GM19043 (cell line): ENCODE results near the gene ADGRB2.

ENCODE experiments used
- ATAC-seq: cut with Tn5 transposase; IDR thresholded peaks from one replicate; pipeline ENCODE4 v1.9.1; 2021; ENCODE audit warnings: low read depth; ENCODE audit not compliant: unreplicated experiment

ADGRB2 gene

GRCh38 chr1:31795096-31795675 lies 31.0 kb upstream of the ADGRB2 start:
- no peak for ATAC-seq

DNA sequence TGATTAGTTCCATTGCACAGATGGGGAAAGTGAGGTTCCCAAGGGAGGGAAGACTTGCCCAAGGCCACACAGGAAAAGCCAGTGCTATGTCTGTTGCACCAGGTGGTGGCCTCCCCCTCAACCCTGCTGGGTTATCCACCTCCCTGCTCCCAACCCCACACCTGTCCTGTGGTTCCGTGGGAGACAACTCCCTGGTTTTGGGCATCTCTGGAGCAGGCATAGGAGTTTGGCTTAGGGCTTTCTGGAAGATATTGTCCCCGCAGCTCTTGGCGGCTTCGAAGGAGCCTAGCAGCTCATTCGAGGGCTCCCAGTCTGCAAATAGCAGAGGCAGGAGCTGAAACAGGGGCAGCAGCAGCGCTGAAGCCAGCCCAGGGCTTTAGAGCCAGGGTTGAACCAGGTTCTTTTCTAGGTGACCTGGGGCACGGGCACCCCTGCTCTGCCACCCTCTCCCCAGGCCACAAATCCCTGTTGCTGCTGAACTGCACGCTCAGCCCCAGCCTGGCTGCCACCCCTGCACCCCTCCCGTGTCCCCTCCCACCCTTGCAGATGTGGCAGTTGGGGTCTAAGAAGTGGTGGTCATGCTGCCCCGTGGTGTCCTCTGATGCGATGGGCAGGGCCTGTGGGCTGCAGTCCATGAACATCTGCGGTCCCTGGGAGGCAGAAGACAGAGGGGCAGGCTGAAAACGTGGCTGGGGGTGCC lies 29.6 kb upstream of the ADGRB2 start:
- ATAC-seq = no peak

- ATAC-seq = no peak
Measured at GRCh38 chr1:31793086-31793485, 28.9 kb upstream of the ADGRB2 start.

DNA sequence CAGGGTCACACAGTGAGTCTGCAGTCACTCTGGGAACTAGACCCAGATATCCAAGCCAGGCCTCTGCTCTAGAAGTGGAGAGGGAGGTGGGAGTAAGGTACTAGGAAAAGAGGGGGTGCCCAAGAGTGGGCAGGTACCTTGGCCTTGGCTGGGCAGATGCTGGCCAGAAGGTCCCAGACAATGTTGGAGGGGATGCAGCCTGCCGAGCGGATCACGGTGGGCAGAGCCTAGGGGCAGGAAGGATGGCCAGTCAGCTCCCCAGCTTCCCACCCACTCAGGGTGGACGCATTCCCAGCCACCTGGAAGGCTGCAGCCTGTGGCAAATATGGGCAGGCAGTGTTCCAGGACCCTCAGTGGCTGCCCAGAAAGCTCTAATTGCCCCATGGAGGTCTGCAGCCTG lies 28.4 kb upstream of the ADGRB2 start:
- ATAC-seq = no peak

DNA sequence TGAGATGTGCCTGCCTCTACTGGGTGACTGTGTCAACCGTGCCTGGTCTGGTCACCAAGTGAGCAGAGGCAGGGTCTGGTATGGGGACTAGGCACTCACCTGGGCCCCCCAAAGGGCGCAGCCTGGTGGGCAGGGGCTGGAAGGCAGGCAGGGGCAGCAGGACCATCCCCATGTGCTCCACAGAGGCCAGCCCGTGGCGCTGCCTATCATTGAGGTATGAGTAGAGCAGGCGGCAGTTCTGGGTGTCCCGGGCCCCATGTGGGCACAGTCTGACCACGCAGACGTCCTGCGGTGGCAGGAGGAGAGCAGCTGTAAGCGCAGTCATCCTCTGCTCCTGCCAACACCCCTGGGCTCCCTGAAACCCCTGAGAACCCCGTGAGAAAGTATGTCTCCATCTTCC lies 28.0 kb upstream of the ADGRB2 start:
- no peak for ATAC-seq

- no peak for ATAC-seq
Measured at GRCh38 chr1:31791131-31791858, 27.2 kb upstream of the ADGRB2 start.

GRCh38 chr1:31790641-31791091 lies 26.5 kb upstream of the ADGRB2 start:
- ATAC-seq = no peak

GRCh38 chr1:31790140-31790539 lies 26.0 kb upstream of the ADGRB2 start:
- ATAC-seq = no peak

GRCh38 chr1:31789259-31790065 lies 25.3 kb upstream of the ADGRB2 start:
- ATAC-seq = peak; percentile 38

- ATAC-seq = peak; percentile 12
Measured at GRCh38 chr1:31788825-31789256, 24.7 kb upstream of the ADGRB2 start.

DNA sequence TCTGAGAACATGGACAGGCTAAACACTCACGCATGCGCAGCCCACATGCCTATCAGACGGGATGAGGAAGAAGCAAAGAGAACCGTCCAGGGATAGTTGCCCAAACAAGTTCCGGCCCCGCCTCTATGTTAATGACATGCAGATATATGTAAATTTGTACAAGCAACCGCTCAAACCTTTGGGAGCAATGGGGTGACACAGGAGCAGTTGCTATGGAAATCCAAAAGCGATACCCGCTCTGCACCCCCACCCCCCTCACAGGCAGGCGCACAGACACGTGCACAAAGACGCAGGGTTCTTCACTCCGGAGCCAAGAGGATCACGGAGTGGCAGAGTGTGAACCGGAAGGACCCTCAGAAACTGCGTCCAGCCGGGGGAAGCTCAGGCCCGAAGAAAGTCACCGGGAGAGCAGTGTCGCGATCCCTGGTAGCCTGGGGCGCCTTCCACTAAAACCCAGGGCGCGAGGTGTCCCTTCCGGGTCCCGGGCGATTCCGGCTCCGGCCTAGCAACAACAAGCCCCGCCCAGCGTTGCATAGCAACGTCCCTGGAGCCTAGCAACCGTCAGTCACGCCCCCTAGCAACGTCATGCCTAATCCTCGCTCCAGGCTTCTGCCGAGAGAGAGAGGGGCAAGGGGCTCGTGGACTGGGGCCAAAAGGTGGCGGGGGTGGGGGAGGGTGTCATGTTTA lies 24.1 kb upstream of the ADGRB2 start:
- ATAC-seq = peak; percentile 65

DNA sequence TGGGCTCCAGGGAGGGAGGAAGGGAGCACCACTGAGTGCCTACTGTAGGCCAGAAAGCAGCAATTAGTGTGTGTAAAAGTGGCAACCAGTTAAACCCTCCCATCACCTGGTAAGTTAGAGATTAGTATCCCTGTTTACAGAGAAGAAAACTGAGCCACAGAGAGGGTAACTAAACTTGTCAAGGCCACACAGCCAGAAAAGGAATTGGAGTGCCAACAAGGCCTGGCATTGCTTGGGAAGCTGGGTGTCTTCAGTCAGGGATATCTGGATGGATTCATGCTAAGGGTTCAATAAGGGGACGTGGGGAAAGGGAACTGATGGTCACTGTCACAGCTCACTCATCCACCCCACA lies 23.6 kb upstream of the ADGRB2 start:
- ATAC-seq = no peak

DNA sequence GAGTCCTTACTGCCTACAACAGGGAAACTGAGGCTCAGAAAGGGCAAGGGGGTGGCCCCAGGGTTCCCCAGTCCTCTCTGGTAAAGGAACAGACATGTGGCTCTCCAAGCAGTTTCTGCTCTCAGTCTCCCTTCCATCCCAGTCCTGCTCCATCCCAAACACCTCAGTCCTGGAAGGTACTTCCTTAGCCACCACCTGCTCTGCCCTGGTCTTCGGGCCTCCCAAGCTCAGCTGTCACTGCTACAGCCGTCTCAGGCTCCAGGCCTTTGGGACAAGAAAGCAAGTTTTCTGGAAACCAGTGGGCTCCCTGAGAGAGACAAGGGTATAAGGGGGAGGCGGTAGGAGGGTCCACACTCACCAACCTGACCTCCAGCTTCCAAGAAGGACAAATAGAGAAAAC lies 23.1 kb upstream of the ADGRB2 start:
- ATAC-seq = no peak

GRCh38 chr1:31786366-31787060 lies 22.4 kb upstream of the ADGRB2 start:
- ATAC-seq = no peak

DNA sequence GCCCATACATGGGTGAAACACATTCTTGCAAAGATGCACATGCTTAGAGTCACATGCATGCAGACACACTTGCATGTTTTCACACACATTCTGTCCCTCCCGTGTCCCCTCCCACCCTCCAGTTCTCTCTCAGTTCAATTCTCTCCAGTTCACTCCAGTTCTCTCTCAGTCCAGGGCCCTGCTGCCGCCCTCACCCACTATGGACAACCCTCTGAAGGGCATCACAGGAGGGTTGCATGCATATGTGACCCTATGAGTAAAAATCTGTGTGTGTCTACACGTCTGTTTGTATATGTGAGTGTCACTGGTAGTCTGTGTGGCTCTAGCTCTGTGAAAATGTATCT lies 21.8 kb upstream of the ADGRB2 start:
- ATAC-seq = no peak

GRCh38 chr1:31785020-31785946 lies 21.1 kb upstream of the ADGRB2 start:
- no peak for ATAC-seq

GRCh38 chr1:31784356-31785019 lies 20.3 kb upstream of the ADGRB2 start:
- no peak for ATAC-seq

GRCh38 chr1:31783846-31784245 lies 19.7 kb upstream of the ADGRB2 start:
- ATAC-seq = no peak
